ENCODE measurements around the gene PC. TPM values are rescaled to one million over a fixed set of nuclear protein-coding genes. Genes with fewer than 3 reads are reported as not detected.

The PC gene
- total RNA-seq, 4 donors from 2014 or later = 154 to 535 (median 195) TPM

GRCh38 chr11:66920978-66921784 lies 37.0 kb downstream of the PC start:
- no peak for TF ChIP-seq CTCF (IDR thresholded peaks at IDR 0.05; ENCODE audit: low read depth)

GRCh38 chr11:66919923-66920322 lies 38.3 kb downstream of the PC start:
- TF ChIP-seq CTCF (IDR thresholded peaks at IDR 0.05; ENCODE audit: low read depth) = no peak

- TF ChIP-seq CTCF (IDR thresholded peaks at IDR 0.05; ENCODE audit: low read depth) = no peak
Measured at GRCh38 chr11:66918741-66919140, 39.4 kb downstream of the PC start.

GRCh38 chr11:66915866-66916265 lies 42.3 kb downstream of the PC start:
- TF ChIP-seq CTCF (IDR thresholded peaks at IDR 0.05; ENCODE audit: low read depth) = no peak

- TF ChIP-seq CTCF (IDR thresholded peaks at IDR 0.05; ENCODE audit: low read depth) = no peak
Measured at GRCh38 chr11:66915046-66915832, 42.9 kb downstream of the PC start.

- no peak for TF ChIP-seq CTCF (IDR thresholded peaks at IDR 0.05; ENCODE audit: low read depth)
Measured at GRCh38 chr11:66914505-66914904, 43.7 kb downstream of the PC start.

- no peak for TF ChIP-seq CTCF (IDR thresholded peaks at IDR 0.05; ENCODE audit: low read depth)
Measured at GRCh38 chr11:66912911-66913310, 45.3 kb downstream of the PC start.

All from subcutaneous adipose tissue (tissue), 4 donors.